Measurements from ENCODE around the gene FIBP.

Gene FIBP

GRCh38 chr11:65919141-65919572 lies 30.9 kb upstream of the FIBP start, which contains the start of gene DRAP1:
Gene DRAP1, plus strand, starts transcription at chr11:65919426. Its CDS starts 76 bp downstream, at chr11:65919502.
- peaks cover 17% of the 10 kb centered on the region for H3K36me3 ChIP-seq (ENCODE audit: insufficient read depth, low read length)
- H3K4me1 ChIP-seq (ENCODE audit: insufficient read depth, low read length) = peaks cover 23% of the 10 kb centered on the region
- H3K9me3 ChIP-seq (ENCODE audit: low read length) = no peaks in the 10 kb centered on the region
- peak within 1 kb of the TSS; percentile 83 for H2AFZ ChIP-seq (ENCODE audit: low read depth, low read length)
- no peaks in the 10 kb centered on the region for H3K27me3 ChIP-seq (ENCODE audit: insufficient read depth, low read length)
- peak within 1 kb of the TSS; percentile 96 for H3K4me3 ChIP-seq (ENCODE audit: low read length)

GRCh38 chr11:65918211-65919140 lies 30.2 kb upstream of the FIBP start, which contains the start of gene C11orf68:
Gene C11orf68, minus strand, starts transcription at chr11:65919062. Its CDS starts 31 bp downstream, at chr11:65919031.
- Histone ChIP-seq H3K36me3 (ENCODE audit: insufficient read depth, low read length) (peaks cover 17% of the 10 kb centered on the region), H3K4me3 (ENCODE audit: low read length) (peak within 1 kb of the TSS; percentile 96), H3K27me3 (ENCODE audit: insufficient read depth, low read length) (no peaks in the 10 kb centered on the region), H2AFZ (ENCODE audit: low read depth, low read length) (peak within 1 kb of the TSS; percentile 83), H3K4me1 (ENCODE audit: insufficient read depth, low read length) (peaks cover 23% of the 10 kb centered on the region), H3K9me3 (ENCODE audit: low read length) (no peaks in the 10 kb centered on the region)

GRCh38 chr11:65917434-65918210 lies 29.4 kb upstream of the FIBP start:
- no peak overlapping the region for H2AFZ ChIP-seq (ENCODE audit: low read depth, low read length)
- no peaks in the 10 kb centered on the region for H3K27me3 ChIP-seq (ENCODE audit: insufficient read depth, low read length)
- peaks cover 23% of the 10 kb centered on the region for H3K4me1 ChIP-seq (ENCODE audit: insufficient read depth, low read length)
- no peaks in the 10 kb centered on the region for H3K9me3 ChIP-seq (ENCODE audit: low read length)
- H3K4me3 ChIP-seq (ENCODE audit: low read length) = peak overlapping the region; percentile 96
- peaks cover 14% of the 10 kb centered on the region for H3K36me3 ChIP-seq (ENCODE audit: insufficient read depth, low read length)

- Histone ChIP-seq H3K4me1 (ENCODE audit: insufficient read depth, low read length) (peaks cover 23% of the 10 kb centered on the region), H2AFZ (ENCODE audit: low read depth, low read length) (no peak overlapping the region), H3K27me3 (ENCODE audit: insufficient read depth, low read length) (no peaks in the 10 kb centered on the region), H3K4me3 (ENCODE audit: low read length) (no peak overlapping the region), H3K9me3 (ENCODE audit: low read length) (no peaks in the 10 kb centered on the region), H3K36me3 (ENCODE audit: insufficient read depth, low read length) (peaks cover 9% of the 10 kb centered on the region)
Measured at GRCh38 chr11:65917077-65917433, 28.8 kb upstream of the FIBP start.

GRCh38 chr11:65916391-65916790 lies 28.1 kb upstream of the FIBP start:
- Histone ChIP-seq H3K36me3 (ENCODE audit: insufficient read depth, low read length) (peaks cover 6% of the 10 kb centered on the region), H3K4me1 (ENCODE audit: insufficient read depth, low read length) (peaks cover 23% of the 10 kb centered on the region), H2AFZ (ENCODE audit: low read depth, low read length) (no peak overlapping the region), H3K27me3 (ENCODE audit: insufficient read depth, low read length) (no peaks in the 10 kb centered on the region), H3K9me3 (ENCODE audit: low read length) (no peaks in the 10 kb centered on the region), H3K4me3 (ENCODE audit: low read length) (no peak overlapping the region)

GRCh38 chr11:65915821-65916251 lies 27.6 kb upstream of the FIBP start:
- Histone ChIP-seq H2AFZ (ENCODE audit: low read depth, low read length) (no peak overlapping the region), H3K27me3 (ENCODE audit: insufficient read depth, low read length) (no peaks in the 10 kb centered on the region), H3K4me3 (ENCODE audit: low read length) (no peak overlapping the region), H3K9me3 (ENCODE audit: low read length) (no peaks in the 10 kb centered on the region), H3K4me1 (ENCODE audit: insufficient read depth, low read length) (peaks cover 22% of the 10 kb centered on the region), H3K36me3 (ENCODE audit: insufficient read depth, low read length) (peaks cover 4% of the 10 kb centered on the region)

GRCh38 chr11:65915101-65915820 lies 27.0 kb upstream of the FIBP start:
- peaks cover 16% of the 10 kb centered on the region for H3K4me1 ChIP-seq (ENCODE audit: insufficient read depth, low read length)
- peaks cover 4% of the 10 kb centered on the region for H3K36me3 ChIP-seq (ENCODE audit: insufficient read depth, low read length)
- H3K27me3 ChIP-seq (ENCODE audit: insufficient read depth, low read length) = no peaks in the 10 kb centered on the region
- H3K4me3 ChIP-seq (ENCODE audit: low read length) = no peak overlapping the region
- H3K9me3 ChIP-seq (ENCODE audit: low read length) = no peaks in the 10 kb centered on the region
- H2AFZ ChIP-seq (ENCODE audit: low read depth, low read length) = no peak overlapping the region

- peaks cover 4% of the 10 kb centered on the region for H3K36me3 ChIP-seq (ENCODE audit: insufficient read depth, low read length)
- H2AFZ ChIP-seq (ENCODE audit: low read depth, low read length) = no peak overlapping the region
- H3K4me3 ChIP-seq (ENCODE audit: low read length) = no peak overlapping the region
- H3K9me3 ChIP-seq (ENCODE audit: low read length) = no peaks in the 10 kb centered on the region
- peaks cover 6% of the 10 kb centered on the region for H3K4me1 ChIP-seq (ENCODE audit: insufficient read depth, low read length)
- H3K27me3 ChIP-seq (ENCODE audit: insufficient read depth, low read length) = no peaks in the 10 kb centered on the region
Measured at GRCh38 chr11:65912845-65913244, 24.6 kb upstream of the FIBP start.

- Histone ChIP-seq H3K27me3 (ENCODE audit: insufficient read depth, low read length) (no peaks in the 10 kb centered on the region), H3K9me3 (ENCODE audit: low read length) (no peaks in the 10 kb centered on the region), H3K4me3 (ENCODE audit: low read length) (no peak overlapping the region), H3K4me1 (ENCODE audit: insufficient read depth, low read length) (no peaks in the 10 kb centered on the region), H3K36me3 (ENCODE audit: insufficient read depth, low read length) (no peaks in the 10 kb centered on the region), H2AFZ (ENCODE audit: low read depth, low read length) (peak overlapping the region; percentile 33)
Measured at GRCh38 chr11:65911682-65912568, 23.7 kb upstream of the FIBP start.

- Histone ChIP-seq H2AFZ (ENCODE audit: low read depth, low read length) (no peak overlapping the region), H3K4me1 (ENCODE audit: insufficient read depth, low read length) (peaks cover 6% of the 10 kb centered on the region), H3K36me3 (ENCODE audit: insufficient read depth, low read length) (no peaks in the 10 kb centered on the region), H3K9me3 (ENCODE audit: low read length) (no peaks in the 10 kb centered on the region), H3K4me3 (ENCODE audit: low read length) (no peak overlapping the region), H3K27me3 (ENCODE audit: insufficient read depth, low read length) (no peaks in the 10 kb centered on the region)
Measured at GRCh38 chr11:65907878-65908277, 19.6 kb upstream of the FIBP start.

GRCh38 chr11:65906602-65907001 lies 18.3 kb upstream of the FIBP start:
- peaks cover 7% of the 10 kb centered on the region for H3K27me3 ChIP-seq (ENCODE audit: insufficient read depth, low read length)
- no peak overlapping the region for H2AFZ ChIP-seq (ENCODE audit: low read depth, low read length)
- no peak overlapping the region for H3K4me3 ChIP-seq (ENCODE audit: low read length)
- H3K36me3 ChIP-seq (ENCODE audit: insufficient read depth, low read length) = no peaks in the 10 kb centered on the region
- H3K9me3 ChIP-seq (ENCODE audit: low read length) = no peaks in the 10 kb centered on the region
- peaks cover 13% of the 10 kb centered on the region for H3K4me1 ChIP-seq (ENCODE audit: insufficient read depth, low read length)

- Histone ChIP-seq H3K9me3 (ENCODE audit: low read length) (no peaks in the 10 kb centered on the region), H2AFZ (ENCODE audit: low read depth, low read length) (no peak overlapping the region), H3K4me3 (ENCODE audit: low read length) (no peak overlapping the region), H3K4me1 (ENCODE audit: insufficient read depth, low read length) (peaks cover 13% of the 10 kb centered on the region), H3K27me3 (ENCODE audit: insufficient read depth, low read length) (peaks cover 21% of the 10 kb centered on the region), H3K36me3 (ENCODE audit: insufficient read depth, low read length) (no peaks in the 10 kb centered on the region)
Measured at GRCh38 chr11:65903715-65904114, 15.4 kb upstream of the FIBP start.
